PC-3 (cell line): ENCODE data around the gene KIT.

Experiments
- EZH2phosphoT487 ChIP-seq: fragments of 300-600 bp; sonication (generic); IDR thresholded peaks from 2 replicates; pipeline ENCODE4 v1.6.1; 2018; ENCODE audit warnings: mild to moderate bottlenecking, antibody characterized with exemption, low read length, borderline replicate concordance
- TF ChIP-seq, protein P1 (sequence below): fragments of 300-600 bp; sonication (generic); conservative IDR thresholded peaks from 2 replicates; pipeline ENCODE4 v1.5.1; 2017; ENCODE audit warnings: antibody characterized with exemption, low read depth, mild to moderate bottlenecking, low read length

DNA sequence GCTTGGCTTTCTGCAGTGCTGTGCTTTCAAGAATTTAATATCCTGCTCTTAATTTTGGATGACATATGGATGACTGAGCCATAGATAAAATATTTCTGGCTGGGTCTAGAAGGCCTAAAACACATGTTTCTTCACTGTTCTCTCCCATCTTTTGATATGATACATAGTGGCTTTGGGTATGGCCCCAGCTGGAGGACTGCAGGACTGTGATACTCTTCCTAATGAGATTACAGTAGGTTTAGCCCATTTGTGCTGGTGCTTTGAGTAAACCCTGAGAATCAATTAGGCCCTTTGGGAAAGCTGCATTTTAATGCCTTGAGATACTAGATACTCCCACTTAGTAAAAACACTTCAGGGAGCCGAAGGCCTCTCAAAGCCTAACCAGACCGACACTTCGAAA is 38.0 kb downstream of the KIT start:
- TF ChIP-seq, protein P1, sequence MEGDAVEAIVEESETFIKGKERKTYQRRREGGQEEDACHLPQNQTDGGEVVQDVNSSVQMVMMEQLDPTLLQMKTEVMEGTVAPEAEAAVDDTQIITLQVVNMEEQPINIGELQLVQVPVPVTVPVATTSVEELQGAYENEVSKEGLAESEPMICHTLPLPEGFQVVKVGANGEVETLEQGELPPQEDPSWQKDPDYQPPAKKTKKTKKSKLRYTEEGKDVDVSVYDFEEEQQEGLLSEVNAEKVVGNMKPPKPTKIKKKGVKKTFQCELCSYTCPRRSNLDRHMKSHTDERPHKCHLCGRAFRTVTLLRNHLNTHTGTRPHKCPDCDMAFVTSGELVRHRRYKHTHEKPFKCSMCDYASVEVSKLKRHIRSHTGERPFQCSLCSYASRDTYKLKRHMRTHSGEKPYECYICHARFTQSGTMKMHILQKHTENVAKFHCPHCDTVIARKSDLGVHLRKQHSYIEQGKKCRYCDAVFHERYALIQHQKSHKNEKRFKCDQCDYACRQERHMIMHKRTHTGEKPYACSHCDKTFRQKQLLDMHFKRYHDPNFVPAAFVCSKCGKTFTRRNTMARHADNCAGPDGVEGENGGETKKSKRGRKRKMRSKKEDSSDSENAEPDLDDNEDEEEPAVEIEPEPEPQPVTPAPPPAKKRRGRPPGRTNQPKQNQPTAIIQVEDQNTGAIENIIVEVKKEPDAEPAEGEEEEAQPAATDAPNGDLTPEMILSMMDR = no peak
- TF ChIP-seq EZH2phosphoT487 = no peak
